Panc1 (cell line): ENCODE measurements around the gene ABHD18. TPM values are rescaled to one million over a fixed set of nuclear protein-coding genes. Genes with fewer than 3 reads are reported as not detected.

ENCODE experiments used
- ATAC-seq: fragments of 200-7000 bp; cut with Tn5 transposase; 2 replicates; pipeline ENCODE4 v1.9.1; 2020; ENCODE audit warnings: mild to moderate bottlenecking, moderate library complexity
- BruUV-seq: library from RNA; stranded (reverse); fragments of 400-500 nt; replicated peaks from 2 replicates; lab custom pipeline; 2021; lab: Mats Ljungman, UMichigan
- CTCF ChIA-PET: fragments of 300-600 bp; sonication (Branson Sonifier 250); formaldehyde crosslinking; loops from one replicate; lab custom pipeline; 2022; ENCODE audit warnings: antibody characterized with exemption; lab: Charles Lee
- POLR2A ChIA-PET: fragments of 300-600 bp; sonication (Branson Sonifier 250); formaldehyde crosslinking; loops from one replicate; lab custom pipeline; 2022; ENCODE audit warnings: antibody characterized with exemption; lab: Charles Lee
- DNase-seq: peaks from one replicate; pipeline ENCODE4 v3.0.0-alpha.2; 2010; ENCODE audit warnings: low read depth, low spot score
- H3K27ac ChIP-seq: 2 replicates; pipeline ENCODE4 v1.5.1; 2011; ENCODE audit warnings: mild to moderate bottlenecking, low read length, inconsistent platforms
- H3K27me3 ChIP-seq: fragments of 200-500 bp; sonication (Bioruptor generic); 2 replicates; pipeline ENCODE4 v1.6.0; 2014; ENCODE audit warnings: low read length, inconsistent platforms; ENCODE audit not compliant: control insufficient read depth, insufficient read depth
- H3K36me3 ChIP-seq: fragments of 200-500 bp; sonication (Bioruptor generic); 2 replicates; pipeline ENCODE4 v1.5.1; 2014; ENCODE audit warnings: inconsistent platforms, mild to moderate bottlenecking, low read length, moderate library complexity; ENCODE audit not compliant: control insufficient read depth, insufficient read depth
- H3K4me1 ChIP-seq: 2 replicates; pipeline ENCODE4 v1.5.1; 2011; ENCODE audit warnings: inconsistent platforms, mild to moderate bottlenecking, low read length, moderate library complexity; ENCODE audit not compliant: control insufficient read depth, insufficient read depth
- H3K4me3 ChIP-seq, 2 experiments: 2 replicates each; pipeline ENCODE4 v1.5.1; 2011 to 2012; ENCODE audit warnings: low read depth in 2 of 2, low read length in 2 of 2, mild to moderate bottlenecking in 2 of 2, inconsistent platforms in 1 of 2, moderate library complexity in 1 of 2
- H3K9me3 ChIP-seq: fragments of 200-500 bp; sonication (Bioruptor generic); 2 replicates; pipeline ENCODE4 v1.5.1; 2014; ENCODE audit warnings: low read depth, mild to moderate bottlenecking, inconsistent platforms, low read length, moderate library complexity; ENCODE audit not compliant: control insufficient read depth, insufficient read depth
- POLR2AphosphoS5 ChIP-seq: IDR thresholded peaks from 2 replicates; pipeline ENCODE4 v1.6.1; 2012; ENCODE audit warnings: mild to moderate bottlenecking, low read depth, low read length, moderate library complexity
- SIN3A ChIP-seq: IDR thresholded peaks from 2 replicates; pipeline ENCODE4 v1.6.1; 2012; ENCODE audit warnings: low read depth, mild to moderate bottlenecking, low read length, moderate library complexity, borderline replicate concordance; ENCODE audit not compliant: insufficient read depth
- TCF7L2 ChIP-seq: IDR thresholded peaks from 2 replicates; pipeline ENCODE4 v1.6.1; 2011; ENCODE audit warnings: mild to moderate bottlenecking, low read depth, low read length, inconsistent platforms
- in situ Hi-C: cut with HindIII; loops from 2 replicates; pipeline ENCODE4 v1.10.0; 2016; ENCODE audit warnings: low sequenced_read_pairs, low pct_unique_long_range_greater_than_20kb
- intact Hi-C: fragments of 100-400 bp; cut with micrococcal nuclease; formaldehyde crosslinking; loops from one replicate; pipeline ENCODE4 v1.10.0; 2022; ENCODE audit not compliant: unreplicated experiment
- total RNA-seq: library from RNA; stranded (reverse); gene quantifications from one replicate; pipeline ENCODE4 v1.2.1, GENCODE V29; 2021; ENCODE audit not compliant: unreplicated experiment
- TF ChIP-seq, protein P1 (sequence below), 2 experiments: IDR thresholded peaks; 2 replicates each; pipeline ENCODE4 v1.6.1; 2011 to 2012; ENCODE audit warnings: low read depth in 2 of 2, control low read depth in 1 of 2, low read length in 1 of 2, mild to moderate bottlenecking in 1 of 2, moderate library complexity in 1 of 2; ENCODE audit not compliant: insufficient read depth in 1 of 2
- TF ChIP-seq, protein P2 (sequence below): fragments of 450-650 bp; IDR thresholded peaks from 2 replicates; pipeline ENCODE4 v1.5.1; 2017; ENCODE audit warnings: mild to moderate bottlenecking

ABHD18 gene
- total RNA-seq, 1 experiment from 2014 or later, result 7.4 TPM

GRCh38 chr4:128068918-128069317, 103.7 kb downstream of the ABHD18 start:
- Histone ChIP-seq H3K27me3 (no peaks in the 10 kb centered on the region), H3K4me3 (no peak overlapping the region), H3K4me1 (no peaks in the 10 kb centered on the region; the same call in 1 of the 2 replicates), H3K9me3 (no peaks in the 10 kb centered on the region), H3K36me3 (no peaks in the 10 kb centered on the region), H3K27ac (no peak overlapping the region)
- TF ChIP-seq POLR2AphosphoS5, result no peak
- CTCF ChIA-PET, result interaction anchor here (0.6 kb wide), 2 partner anchors 45 to 91 kb away, joined by 3 to 6 read pairs; no protein-coding TSS in a partner anchor
- BruUV-seq, result no TSS peak
- intact Hi-C loops, result no loop called here
- in situ Hi-C loops, result no loop called here
- POLR2A ChIA-PET, result no interaction called here
- ATAC-seq (peak; percentile 85), DNase-seq (no peak)

DNA sequence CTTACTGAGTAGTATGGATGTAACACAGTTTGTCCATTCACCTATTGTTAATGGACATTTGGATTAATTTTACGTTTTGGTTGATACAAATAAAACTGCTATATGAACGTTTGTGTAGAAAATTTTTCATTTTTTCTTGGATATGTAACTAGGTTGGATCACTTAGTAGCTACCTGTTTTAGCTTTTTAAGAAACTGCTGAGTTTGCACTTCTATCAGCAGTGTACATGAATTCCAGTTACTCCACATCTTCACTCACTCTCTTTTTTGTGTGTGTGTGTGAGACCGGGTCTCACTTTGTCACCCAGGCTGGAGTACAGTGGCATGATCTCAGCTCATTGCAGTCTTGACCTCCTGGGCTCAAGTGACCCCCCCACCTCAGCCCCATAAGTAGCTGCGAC, 111.3 kb downstream of the ABHD18 start:
- intact Hi-C loops, result no loop called here
- BruUV-seq, result no TSS peak
- in situ Hi-C loops, result no loop called here
- TF ChIP-seq, protein P1, sequence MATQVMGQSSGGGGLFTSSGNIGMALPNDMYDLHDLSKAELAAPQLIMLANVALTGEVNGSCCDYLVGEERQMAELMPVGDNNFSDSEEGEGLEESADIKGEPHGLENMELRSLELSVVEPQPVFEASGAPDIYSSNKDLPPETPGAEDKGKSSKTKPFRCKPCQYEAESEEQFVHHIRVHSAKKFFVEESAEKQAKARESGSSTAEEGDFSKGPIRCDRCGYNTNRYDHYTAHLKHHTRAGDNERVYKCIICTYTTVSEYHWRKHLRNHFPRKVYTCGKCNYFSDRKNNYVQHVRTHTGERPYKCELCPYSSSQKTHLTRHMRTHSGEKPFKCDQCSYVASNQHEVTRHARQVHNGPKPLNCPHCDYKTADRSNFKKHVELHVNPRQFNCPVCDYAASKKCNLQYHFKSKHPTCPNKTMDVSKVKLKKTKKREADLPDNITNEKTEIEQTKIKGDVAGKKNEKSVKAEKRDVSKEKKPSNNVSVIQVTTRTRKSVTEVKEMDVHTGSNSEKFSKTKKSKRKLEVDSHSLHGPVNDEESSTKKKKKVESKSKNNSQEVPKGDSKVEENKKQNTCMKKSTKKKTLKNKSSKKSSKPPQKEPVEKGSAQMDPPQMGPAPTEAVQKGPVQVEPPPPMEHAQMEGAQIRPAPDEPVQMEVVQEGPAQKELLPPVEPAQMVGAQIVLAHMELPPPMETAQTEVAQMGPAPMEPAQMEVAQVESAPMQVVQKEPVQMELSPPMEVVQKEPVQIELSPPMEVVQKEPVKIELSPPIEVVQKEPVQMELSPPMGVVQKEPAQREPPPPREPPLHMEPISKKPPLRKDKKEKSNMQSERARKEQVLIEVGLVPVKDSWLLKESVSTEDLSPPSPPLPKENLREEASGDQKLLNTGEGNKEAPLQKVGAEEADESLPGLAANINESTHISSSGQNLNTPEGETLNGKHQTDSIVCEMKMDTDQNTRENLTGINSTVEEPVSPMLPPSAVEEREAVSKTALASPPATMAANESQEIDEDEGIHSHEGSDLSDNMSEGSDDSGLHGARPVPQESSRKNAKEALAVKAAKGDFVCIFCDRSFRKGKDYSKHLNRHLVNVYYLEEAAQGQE (IDR thresholded peaks at IDR 0.05; ENCODE audit: insufficient read depth in 1 of 2, low read depth in 2 of 2, low read length in 1 of 2), result no peak
- TF ChIP-seq POLR2AphosphoS5 (no peak), SIN3A (no peak), TCF7L2 (no peak)
- TF ChIP-seq, protein P2, sequence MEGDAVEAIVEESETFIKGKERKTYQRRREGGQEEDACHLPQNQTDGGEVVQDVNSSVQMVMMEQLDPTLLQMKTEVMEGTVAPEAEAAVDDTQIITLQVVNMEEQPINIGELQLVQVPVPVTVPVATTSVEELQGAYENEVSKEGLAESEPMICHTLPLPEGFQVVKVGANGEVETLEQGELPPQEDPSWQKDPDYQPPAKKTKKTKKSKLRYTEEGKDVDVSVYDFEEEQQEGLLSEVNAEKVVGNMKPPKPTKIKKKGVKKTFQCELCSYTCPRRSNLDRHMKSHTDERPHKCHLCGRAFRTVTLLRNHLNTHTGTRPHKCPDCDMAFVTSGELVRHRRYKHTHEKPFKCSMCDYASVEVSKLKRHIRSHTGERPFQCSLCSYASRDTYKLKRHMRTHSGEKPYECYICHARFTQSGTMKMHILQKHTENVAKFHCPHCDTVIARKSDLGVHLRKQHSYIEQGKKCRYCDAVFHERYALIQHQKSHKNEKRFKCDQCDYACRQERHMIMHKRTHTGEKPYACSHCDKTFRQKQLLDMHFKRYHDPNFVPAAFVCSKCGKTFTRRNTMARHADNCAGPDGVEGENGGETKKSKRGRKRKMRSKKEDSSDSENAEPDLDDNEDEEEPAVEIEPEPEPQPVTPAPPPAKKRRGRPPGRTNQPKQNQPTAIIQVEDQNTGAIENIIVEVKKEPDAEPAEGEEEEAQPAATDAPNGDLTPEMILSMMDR, result no peak
- H3K9me3 ChIP-seq, result no peaks in the 10 kb centered on the region
- H3K27ac ChIP-seq, result no peak overlapping the region
- H3K27me3 ChIP-seq, result no peaks in the 10 kb centered on the region
- ChIA-PET POLR2A (interaction anchor here (0.8 kb wide), 1 partner anchor 16 kb away, joined by 3 read pairs; the partner anchor contains the start of gene LARP1B), CTCF (no interaction called here)
- no peak overlapping the region for H3K4me3 ChIP-seq
- no peaks in the 10 kb centered on the region for H3K4me1 ChIP-seq
- ATAC-seq, result no peak
- H3K36me3 ChIP-seq, result peaks cover 2% of the 10 kb centered on the region; the same call in 1 of the 2 replicates
- no peak for DNase-seq

Other genes starting within 250 kb of the ABHD18 start
- not detected for gene SLC25A31, start 235.0 kb upstream of the ABHD18 start, total RNA-seq
- gene HSPA4L, start 183.1 kb upstream of the ABHD18 start, total RNA-seq, result 21.5 TPM
- 21.4 TPM for gene PLK4, start 84.5 kb upstream of the ABHD18 start, total RNA-seq
- 15.1 TPM for gene MFSD8, start 233 bp upstream of the ABHD18 start, total RNA-seq
- 17.3 TPM for gene LARP1B, start 95.9 kb downstream of the ABHD18 start, total RNA-seq